D721Med (cell line): ENCODE measurements around the gene THSD7B.
"Not testable (repeated sequence)": the region's sequence is repeated elsewhere in the genome, so short reads cannot be mapped to it uniquely, and the experiment has no call there.

Source experiments
- DNase-seq: peaks from one replicate; pipeline ENCODE4 v3.0.0; 2011; ENCODE audit warnings: low spot score; ENCODE audit not compliant: insufficient read length
- FAIRE-seq: peaks from 2 replicates; lab custom pipeline; 2011; peaks lifted over from hg19 to GRCh38; lab: Jason Lieb, UNC
- CTCF ChIP-seq: IDR thresholded peaks from 2 replicates; pipeline ENCODE4 v1.5.1; 2012; ENCODE audit warnings: mild to moderate bottlenecking, control low read depth; ENCODE audit not compliant: insufficient read depth; ENCODE audit errors: missing control alignments

THSD7B gene

GRCh38 chr2:137696916-137697315 lies 931.6 kb downstream of the THSD7B start:
- FAIRE-seq (no peak), DNase-seq (no peak)
- TF ChIP-seq CTCF: no peak

GRCh38 chr2:137700250-137700649 lies 934.9 kb downstream of the THSD7B start:
- not testable (repeated sequence) for FAIRE-seq, DNase-seq

- no peak for FAIRE-seq
- no peak for TF ChIP-seq CTCF
- DNase-seq: no peak
Observed at GRCh38 chr2:137700681-137701080, 935.3 kb downstream of the THSD7B start.

- TF ChIP-seq CTCF: no peak
- DNase-seq: no peak
- FAIRE-seq: no peak
Observed at GRCh38 chr2:137705296-137705695, 940.0 kb downstream of the THSD7B start.

- FAIRE-seq (no peak), DNase-seq (no peak)
- TF ChIP-seq CTCF: no peak
Observed at GRCh38 chr2:137706786-137707613, 941.7 kb downstream of the THSD7B start.

- no peak for DNase-seq
- TF ChIP-seq CTCF: no peak
- no peak for FAIRE-seq
Observed at GRCh38 chr2:137708311-137708710, 943.0 kb downstream of the THSD7B start.

- DNase-seq (no peak), FAIRE-seq (no peak)
- no peak for TF ChIP-seq CTCF
Observed at GRCh38 chr2:137715731-137716191, 950.4 kb downstream of the THSD7B start.
